Hematopoietic multipotent progenitor cell treated with erythropoietin and hydrocortisone succinate and interleukin-3 and kit ligand, for 17 days (in vitro differentiated cells): Measurements from ENCODE around the gene TNNC1.
A peak's percentile ranks its signal among the peaks of the same experiment; 100 is the strongest.

Experiments used
- DNase-seq: peaks from one replicate; pipeline ENCODE4 v3.0.0-alpha.2; 2015; ENCODE audit warnings: low spot score

Gene TNNC1

DNA sequence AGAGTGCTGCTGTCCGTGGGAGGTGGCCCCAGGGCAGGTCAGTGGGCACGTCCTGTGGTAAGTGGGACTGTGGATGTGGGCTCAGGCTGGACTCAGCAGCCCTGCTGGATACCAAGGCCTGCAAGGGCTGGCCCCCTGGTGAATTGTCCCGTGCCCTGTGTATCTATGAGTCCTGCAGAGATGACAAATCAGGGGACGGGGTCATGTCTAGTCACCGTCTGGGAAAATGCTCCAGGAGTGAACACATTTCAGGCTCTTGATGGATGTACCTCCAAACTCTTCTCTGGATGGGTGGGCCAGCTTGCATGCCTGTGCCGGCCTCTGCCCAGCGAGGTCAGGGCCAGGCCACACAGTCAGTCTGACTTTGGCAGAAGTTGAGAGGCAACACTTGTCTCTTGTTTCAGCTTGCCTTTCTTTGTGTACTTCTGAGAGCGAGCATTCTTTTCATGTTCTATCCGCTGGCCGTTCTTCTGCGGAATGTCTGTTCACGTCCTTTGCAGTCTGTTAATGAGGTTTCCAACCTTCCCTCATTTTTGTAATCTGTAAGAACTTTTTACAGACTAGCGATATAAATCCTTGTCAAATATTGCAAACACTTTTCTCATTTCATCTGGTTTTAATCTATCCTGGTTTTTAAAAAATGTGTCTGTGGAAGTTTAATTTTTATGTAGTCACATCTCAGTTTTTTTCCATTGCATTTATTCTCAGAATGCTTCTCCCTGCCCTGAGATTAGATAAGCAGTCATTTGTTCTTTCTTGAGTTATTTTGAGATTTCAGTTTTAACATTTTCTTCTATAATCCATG lies 29.9 kb upstream of the TNNC1 start:
- DNase-seq: no peak

DNA sequence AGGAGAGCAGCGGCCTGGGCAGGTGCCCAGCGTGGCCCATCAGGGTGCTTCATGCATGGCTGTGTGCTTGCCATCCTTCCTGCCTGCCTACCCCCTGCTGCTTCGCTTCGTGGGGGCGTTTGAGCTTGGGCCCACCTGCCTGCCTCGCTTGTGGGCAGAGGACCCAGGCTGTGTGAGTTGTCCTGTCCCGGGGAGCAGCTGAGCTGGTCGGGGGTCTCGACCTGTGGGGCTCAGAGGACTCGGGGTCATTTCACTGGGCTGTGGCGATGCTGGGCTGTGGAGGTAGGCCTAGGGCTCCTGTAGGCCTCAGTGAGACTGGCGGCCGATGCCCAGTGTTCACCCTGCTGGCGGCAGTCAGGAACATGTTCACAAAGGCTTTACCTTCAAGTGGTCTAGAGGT lies 29.2 kb upstream of the TNNC1 start:
- DNase-seq: no peak

DNA sequence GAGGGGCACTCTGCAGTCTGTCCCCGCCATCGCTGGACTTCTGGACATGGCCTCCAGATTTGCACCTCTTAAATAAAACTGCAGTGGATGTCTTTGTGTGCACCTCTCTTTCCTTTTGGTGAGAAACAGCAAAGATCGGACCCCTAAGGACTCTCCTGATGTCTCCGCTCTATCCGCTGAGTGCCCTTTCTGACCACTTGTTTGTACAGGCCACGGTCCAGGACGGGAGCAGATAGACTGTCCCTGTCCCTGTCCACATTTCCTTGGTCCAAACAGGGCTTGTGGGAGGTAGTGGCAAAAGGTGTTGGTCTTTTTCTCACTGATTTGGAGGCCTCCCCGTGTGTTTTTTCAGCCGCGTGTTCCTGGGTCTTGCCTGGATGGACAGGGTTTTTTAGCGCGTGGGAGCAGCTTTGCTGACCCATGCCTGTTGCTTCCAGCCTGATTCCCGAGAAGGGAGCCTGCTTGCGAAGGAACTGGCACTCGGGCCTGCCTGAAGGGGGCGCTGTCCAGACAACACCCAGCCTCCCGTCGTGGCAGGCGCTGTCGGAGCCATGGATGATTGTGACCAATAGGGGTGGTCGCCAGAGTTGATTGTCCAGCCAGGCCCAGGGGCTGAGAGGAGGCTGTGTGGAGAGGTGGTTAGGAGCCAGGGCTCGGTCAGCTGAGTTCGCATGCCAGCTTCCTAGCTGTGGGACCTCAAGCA lies 28.1 kb upstream of the TNNC1 start:
- no peak for DNase-seq

DNA sequence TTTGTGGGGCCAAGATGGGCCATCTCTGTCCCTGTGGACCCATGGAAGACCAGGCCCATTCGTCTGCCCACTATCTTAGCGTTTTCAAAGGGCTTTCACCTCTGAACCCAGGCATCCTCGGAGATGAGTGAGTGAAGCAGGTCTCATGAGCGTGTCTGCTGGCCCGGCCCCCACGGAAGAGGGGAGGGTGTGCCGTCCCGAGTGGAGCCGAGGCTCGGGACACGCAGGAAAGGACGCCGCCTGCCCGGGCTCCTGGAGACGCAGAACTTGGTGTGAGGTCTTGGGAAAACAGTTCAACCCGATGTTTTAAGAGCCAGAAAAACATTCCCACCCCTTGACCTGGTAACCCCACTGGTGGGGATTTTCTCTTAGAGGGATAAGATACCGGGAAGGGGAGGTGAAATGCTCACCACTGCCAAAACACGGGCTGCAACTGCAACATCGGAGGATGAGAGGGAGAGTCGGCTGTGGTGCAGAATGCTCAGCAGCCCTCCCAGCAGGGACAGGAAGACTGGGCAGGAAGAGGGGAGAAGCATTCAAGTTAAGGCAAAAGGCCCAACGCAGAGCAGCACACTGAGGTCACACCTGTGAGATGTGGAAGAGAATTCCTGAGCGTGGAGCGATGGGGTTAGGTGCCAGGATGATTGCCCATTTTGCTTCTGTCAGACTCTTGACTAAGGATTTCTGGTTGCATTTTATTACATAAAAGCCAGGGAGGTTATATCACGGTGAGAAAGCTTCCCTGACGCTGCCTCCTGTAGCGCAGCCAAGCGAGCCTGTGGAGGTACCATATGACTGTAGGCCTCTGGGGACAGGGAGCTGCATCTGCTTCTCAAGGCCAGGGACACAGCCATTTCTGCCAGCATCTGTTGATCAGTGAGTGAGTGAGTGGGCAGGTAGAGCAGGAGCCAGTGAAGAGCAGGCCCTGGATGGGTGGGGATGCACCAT lies 27.2 kb upstream of the TNNC1 start:
- no peak for DNase-seq

DNA sequence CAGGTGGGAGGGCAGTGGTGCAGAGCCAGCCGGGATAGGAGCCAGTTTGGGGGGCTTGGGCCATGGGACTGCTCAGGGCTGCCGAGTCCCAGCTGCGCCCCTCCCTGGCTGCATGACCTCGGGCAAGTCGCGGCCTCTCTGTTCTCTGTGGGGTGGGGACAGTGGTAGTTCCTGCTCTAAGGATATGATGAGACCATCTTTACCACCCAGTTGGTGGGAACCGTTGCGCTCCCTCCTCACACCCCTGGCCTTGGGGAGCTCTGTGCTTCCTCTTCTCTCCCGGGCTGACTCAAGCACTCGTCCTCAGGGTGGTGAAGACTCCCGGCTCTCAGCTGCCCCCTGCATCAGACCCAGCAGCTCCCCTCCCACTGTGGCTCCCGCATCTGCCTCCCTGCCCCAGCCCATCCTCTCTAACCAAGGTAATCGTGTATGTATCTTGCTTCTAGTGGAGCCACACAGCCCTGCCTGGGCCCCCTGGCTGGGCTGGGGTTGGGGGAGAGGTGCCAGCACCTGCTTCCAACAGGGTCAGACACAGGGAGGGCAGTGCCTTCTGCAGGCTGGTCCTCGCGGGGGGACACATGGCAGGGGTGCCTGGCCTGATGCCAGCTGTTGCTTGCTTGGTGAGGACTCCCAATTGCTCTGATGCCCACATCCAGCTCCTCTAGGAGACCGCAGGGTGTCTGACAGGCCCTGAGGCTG lies 26.2 kb upstream of the TNNC1 start:
- no peak for DNase-seq

DNA sequence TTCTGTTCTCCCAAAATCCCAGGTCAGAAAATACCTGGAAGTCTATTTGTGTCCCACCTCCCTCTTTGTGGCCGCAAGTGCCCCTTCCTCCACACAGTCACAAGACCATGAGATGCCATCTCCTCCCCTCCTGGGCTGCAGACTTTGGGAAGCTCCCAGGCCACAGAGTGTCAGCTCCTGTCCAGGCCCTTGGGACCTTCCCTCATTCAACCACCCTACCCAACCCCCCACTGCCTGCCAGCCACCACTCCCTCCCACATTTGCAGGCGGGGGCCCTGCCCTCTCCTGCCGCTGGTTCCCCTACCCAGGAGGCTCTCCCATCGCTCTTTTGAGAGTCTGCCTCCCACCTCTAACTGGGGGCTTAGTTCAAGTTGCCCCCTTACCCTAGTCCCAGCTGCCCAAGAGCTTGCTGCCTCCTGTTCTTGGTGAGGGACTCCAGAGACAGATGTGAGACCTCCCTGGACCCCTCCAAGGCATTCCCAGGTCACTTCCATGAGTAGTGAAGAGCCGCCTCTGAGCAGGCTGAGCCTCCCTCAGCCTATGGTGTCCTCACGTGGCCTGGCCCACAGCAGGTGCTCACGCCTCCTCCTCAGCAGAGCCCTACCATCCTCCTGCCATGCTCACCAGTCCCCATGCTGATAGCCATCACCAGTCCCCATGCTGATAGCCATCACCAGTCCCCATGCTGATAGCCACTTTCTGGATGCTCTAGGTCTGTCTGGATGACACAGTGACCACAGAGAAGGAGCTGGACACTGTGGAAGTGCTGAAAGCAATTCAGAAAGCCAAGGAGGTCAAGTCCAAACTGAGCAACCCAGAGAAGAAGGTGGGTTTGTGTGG lies 25.4 kb upstream of the TNNC1 start:
- DNase-seq: no peak

DNA sequence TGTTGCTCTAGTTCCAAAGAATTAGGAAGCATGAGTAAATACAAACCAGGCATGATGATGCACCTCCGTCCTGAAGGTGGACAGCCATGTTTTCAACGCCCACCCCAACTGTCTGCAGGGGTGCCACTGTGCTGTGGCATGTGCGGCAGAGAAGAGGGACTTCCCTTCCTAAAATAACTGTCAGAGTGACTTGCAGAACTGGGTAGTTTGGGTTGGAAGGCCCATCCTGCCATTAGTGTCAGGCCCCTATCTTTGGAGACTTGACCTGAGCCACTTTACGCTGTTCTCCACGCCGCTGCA lies 23.9 kb upstream of the TNNC1 start:
- no peak for DNase-seq

DNA sequence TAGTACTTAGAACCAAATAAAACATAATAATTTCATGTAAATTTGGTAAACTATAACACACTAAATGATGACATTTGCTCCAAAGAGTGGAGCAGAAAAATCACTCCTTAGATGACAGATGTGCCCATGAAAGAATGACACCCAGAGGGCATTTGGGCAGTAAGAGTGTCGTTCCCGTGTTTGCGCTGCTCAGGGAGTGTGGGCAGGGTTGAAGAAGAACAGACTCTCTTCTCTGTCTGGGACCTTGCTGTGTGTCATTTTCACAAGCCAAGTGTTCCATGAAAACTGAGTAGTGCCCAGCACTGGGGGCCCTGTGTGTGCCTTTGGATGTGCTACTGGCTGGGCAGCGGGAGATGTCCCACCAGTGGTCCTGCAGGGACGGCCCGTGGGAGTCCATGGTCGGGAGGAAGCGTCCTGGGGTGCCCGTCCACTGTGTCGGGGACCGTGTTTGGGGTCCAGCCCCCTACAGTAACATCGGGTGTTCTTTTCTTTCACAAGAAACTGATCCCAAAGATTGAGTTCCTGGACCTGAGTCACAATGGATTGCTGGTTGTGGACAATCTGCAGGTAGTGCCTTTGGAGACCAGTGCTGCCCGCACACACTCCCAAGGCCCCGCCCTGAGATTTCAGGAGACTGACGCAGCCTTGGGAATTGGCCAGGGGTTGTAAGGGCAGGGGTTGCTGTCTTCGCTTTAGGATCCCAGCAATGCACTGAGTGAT lies 23.4 kb upstream of the TNNC1 start:
- DNase-seq: no peak

DNA sequence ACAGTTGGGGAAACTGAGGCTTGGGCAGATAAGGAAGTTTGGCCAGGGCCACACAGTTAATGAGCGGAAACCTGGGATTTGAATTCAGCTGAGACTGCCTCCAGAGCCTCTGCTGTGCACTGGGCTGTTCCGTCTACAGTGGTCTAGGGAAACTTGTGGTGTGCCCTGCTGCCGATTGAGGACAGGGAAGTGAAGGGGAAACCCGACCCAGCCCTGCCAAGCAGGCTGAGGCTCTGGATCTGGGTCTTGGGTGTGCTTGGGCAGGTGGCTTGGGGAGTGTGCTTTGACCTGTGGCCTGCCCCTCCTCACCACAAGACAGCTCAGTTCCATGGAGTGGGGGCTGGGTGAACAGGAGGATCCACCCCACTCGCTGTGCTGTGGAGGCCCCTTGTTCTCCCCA lies 19.2 kb upstream of the TNNC1 start:
- DNase-seq: no peak

DNA sequence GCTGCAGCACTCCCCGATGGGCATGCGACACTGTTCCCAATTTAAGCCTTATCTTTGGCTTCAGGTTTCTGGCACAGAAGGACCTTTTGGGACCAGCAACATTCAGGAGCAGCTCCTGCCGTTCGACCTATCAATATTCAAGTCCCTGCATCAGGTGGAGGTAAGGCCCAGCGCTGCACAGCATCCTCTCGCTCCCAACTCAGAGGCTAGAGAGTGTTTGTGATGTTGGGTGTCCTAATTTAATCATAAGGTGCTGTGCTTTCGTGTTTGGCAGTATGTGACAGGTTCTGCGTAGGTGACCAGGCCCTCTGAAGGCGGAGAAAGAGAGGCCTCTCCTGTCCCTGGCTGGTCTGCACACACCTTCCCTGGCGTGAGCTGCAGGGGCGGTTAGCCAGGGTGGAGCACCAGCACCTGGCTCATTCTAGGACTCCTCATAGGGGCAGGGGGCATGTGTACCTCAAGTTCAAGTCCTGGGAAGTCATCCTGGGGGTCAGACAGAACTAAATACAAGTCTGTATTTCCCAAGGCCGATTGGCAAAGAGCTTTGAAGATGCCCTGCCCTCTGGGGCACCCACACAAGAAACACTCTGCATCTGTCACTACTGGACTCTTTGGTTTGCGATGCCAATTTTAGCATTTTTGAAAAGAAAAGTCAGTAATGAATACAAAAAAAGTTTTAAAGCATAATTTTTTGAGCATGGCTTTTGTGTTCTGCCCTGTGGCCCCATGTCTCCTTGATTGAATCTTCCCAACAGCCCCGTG lies 18.6 kb upstream of the TNNC1 start:
- no peak for DNase-seq

DNA sequence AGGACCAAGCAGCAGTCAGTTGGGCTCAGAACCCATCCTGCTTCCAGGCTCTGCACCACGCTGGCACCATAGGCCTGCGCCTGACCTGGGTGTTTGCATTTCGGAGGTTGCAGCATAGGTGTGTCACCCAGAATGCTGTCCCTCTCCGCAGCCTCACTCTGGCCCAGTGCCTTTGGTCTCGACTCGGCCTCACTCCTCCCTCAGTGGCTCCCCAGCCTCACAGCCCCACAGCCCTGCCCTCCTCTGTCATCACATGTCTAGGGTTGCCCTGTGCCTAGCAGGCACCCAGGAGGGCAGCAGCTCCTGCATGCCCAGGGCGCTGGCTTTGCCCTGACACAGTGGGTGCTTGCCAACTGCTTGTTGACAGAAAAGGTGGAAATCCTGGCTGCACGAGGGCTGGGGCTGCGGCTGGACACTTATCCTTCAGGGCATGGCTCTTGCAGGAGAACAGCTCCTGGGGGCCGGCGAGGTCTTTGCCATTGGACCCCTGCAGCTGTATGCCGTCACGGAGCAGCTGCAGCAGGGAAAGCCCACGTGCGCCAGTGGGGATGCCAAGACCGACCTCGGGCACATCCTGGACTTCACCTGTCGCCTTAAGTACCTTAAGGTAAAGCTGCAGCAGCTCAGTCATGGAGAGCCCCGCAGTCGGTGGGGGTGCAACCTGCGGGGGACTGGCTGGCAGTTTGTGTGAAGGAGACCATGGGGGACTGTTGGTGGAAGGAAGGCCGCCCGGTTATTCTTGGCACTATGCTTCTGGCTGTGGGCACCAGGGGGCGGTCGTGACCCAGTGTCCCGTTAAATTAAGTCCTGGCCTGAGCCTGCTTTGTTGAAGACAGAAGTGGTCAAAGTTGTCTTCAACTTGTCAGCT lies 17.8 kb upstream of the TNNC1 start:
- peak; percentile 40 for DNase-seq

DNA sequence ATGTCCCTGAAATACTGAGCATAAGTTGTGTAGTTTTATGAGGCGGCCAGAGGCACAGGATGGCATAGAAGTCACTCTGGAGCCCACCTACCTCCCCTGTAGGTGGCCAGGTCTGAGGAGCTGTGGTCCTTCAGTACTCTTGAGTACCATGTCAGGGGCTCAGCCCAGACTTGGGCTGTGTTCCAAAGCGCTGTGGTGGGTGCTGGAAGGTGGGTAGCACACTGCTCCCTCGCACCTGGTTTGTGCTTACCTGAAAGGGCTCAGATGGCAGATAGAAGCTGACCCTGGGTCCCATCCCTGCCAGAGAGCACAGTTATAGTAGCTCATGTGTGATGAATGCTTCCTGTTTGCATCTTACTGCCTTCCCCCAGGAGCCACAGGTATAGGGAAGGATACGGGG lies 17.1 kb upstream of the TNNC1 start:
- DNase-seq: no peak

DNA sequence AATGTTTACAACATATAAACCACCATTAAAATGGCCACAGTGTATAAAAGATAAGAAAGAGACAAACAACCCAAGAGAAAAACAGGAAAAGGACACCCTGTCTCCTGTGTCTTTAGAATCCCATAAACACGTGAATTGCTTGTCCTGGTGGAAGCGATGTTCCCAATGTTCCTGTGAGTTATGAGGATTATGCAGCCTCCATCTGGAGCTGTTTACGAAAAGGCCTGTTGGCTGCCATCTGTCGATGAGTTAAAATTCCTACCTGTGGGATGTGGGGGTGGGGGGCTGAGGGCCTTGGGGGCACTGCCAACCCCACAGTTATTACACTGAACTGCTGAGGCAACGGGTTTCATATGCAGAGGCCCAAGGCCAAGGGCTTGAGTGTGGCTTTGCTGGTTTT lies 15.2 kb upstream of the TNNC1 start:
- no peak for DNase-seq

DNA sequence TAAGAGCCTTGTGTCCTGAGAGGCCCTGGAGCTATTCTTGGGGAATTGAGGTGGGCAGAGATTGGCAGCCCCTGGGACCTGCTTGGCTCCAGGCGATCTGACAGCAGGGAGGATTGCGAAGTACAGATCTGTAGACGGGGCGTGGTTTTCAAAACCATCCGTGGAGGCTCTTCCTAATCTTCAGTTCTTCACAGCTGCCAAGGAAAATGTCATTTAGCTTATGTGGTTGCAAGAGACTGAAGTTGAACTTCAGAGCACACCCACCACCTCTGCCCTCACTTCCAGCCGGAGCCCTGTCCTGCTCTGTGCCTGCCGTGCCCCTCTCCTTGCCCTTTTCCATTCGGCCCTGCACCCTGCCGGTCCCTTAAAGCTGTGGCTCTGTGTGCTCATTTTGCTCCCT lies 14.5 kb upstream of the TNNC1 start:
- no peak for DNase-seq

DNA sequence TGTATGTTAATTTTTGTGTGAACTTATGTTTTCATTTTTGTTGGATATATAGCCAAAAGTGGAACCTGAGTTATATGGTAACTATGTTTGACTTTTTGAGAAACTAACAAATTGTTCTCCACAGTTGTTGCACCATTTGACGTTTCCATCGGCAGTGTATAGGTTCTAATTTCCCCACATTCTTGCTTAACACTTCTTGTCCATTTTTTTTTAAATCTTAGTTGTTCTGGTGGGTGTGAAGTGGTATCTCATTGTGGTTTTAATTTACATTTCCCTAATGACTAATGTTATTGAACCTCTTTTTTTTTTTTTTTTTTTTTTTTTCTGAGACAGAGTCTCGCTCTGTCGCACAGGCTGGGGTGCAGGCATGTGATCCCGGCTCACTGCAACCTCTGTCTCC lies 9.6 kb upstream of the TNNC1 start:
- no peak for DNase-seq

DNA sequence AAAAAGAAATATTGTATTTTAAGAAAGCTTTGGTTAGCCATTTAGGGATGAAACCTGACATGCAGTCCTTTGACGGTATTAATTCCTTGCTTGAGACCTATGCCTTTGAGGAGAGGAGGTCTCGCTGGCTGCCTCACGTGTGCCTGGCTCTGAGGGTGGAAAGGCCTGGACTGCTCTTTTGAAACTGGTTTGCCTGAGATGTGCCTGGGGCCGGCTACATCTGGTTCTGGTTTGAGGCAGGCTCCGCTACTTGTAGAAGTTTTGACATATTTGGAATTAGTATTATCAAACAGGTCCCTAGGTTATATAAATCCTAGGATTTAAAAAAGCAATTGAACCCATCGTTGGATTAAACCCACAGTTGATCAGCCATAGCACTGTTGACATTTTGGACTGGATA lies 8.0 kb upstream of the TNNC1 start:
- DNase-seq: no peak

DNA sequence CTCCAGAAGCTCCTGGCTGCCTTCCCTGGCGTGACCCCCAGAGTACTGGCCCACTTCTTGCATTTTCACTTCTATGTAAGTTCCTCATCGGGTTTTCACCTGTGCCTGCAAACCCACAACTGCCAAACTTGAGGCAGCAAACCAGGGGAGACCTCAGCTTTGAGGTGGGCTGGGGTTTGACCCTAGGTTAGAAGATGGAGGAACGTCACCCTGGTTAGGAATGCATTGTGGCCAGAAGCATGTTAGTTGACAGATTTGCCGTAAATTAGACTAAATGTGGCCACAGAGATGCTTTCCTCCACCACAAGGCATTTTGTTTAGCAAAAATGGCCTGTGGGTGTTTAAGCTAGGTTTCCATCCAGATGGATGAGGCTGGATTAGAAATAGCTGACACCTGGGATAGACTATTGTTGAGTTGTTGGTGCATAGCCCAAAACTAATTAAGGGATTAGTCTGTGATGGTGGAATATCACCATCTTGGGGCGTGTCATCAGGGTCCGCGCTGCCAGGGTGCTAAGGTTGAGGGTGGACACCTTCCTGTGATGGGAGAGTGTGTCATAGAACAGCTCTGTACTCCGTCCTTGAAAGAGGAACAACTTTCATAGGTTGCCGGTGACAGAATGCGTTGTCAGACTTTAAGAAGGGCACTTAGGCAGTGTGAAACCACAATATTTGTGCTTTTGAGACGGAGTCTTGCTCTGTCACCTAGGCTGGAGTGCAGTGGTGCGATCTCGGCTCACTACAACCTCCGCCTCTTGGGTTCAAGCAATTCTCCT lies 5.1 kb upstream of the TNNC1 start:
- DNase-seq: no peak
